Placental epithelial cell (primary cell): ENCODE results near the gene STOX1. TPM values are rescaled to one million over a fixed set of nuclear protein-coding genes. Genes with fewer than 3 reads are reported as not detected.

Experiments used
- small RNA-seq: library from RNA; depleted of rRNA; stranded (forward); fragments of <200 nt; gene quantifications from one replicate; pipeline ENCODE3, GENCODE V24; 2012
- total RNA-seq: library from RNA; depleted of rRNA; stranded (reverse); fragments of >200 nt; gene quantifications from 2 replicates; pipeline ENCODE4 v1.2.3, GENCODE V29; 2012

Gene STOX1, protein sequence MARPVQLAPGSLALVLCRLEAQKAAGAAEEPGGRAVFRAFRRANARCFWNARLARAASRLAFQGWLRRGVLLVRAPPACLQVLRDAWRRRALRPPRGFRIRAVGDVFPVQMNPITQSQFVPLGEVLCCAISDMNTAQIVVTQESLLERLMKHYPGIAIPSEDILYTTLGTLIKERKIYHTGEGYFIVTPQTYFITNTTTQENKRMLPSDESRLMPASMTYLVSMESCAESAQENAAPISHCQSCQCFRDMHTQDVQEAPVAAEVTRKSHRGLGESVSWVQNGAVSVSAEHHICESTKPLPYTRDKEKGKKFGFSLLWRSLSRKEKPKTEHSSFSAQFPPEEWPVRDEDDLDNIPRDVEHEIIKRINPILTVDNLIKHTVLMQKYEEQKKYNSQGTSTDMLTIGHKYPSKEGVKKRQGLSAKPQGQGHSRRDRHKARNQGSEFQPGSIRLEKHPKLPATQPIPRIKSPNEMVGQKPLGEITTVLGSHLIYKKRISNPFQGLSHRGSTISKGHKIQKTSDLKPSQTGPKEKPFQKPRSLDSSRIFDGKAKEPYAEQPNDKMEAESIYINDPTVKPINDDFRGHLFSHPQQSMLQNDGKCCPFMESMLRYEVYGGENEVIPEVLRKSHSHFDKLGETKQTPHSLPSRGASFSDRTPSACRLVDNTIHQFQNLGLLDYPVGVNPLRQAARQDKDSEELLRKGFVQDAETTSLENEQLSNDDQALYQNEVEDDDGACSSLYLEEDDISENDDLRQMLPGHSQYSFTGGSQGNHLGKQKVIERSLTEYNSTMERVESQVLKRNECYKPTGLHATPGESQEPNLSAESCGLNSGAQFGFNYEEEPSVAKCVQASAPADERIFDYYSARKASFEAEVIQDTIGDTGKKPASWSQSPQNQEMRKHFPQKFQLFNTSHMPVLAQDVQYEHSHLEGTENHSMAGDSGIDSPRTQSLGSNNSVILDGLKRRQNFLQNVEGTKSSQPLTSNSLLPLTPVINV
- total RNA-seq, result 0.22 and 0.39 TPM in 2 replicates

GRCh38 chr10:68826764-68827591 lies at the start of gene STOX1:
STOX1 (plus strand) TSS chr10:68827531; CDS start chr10:68827624, 93 bp downstream.

GRCh38 chr10:68901105-68901927 lies 74.0 kb downstream of the STOX1 start, which contains the start of gene DDX50:
DDX50 (plus strand) TSS chr10:68901315; CDS start chr10:68901385, 70 bp downstream.

Small RNAs within 50 kb of the gene (small RNA-seq; reads per million reads assigned to genes)
- not detected for gene RNU6-571P
- not detected for gene RNU6-697P

Other genes with a start within 250 kb of the STOX1 start
- gene CCAR1, start 106.3 kb upstream of the STOX1 start, total RNA-seq, result 49.1 and 50.1 TPM in 2 replicates
- 43.7 and 47.9 TPM in 2 replicates for gene DDX50, start 73.8 kb downstream of the STOX1 start, total RNA-seq
- gene DDX21, start 128.6 kb downstream of the STOX1 start, total RNA-seq, result 16.5 and 34.3 TPM in 2 replicates
- gene KIFBP, start 161.3 kb downstream of the STOX1 start, total RNA-seq, result 19.2 and 29.1 TPM in 2 replicates